Pancreas (tissue), 10 donors: ENCODE results near the gene SLC12A4. TPM values are rescaled to one million over a fixed set of nuclear protein-coding genes. Genes with fewer than 3 reads are reported as not detected.
"Not testable (repeated sequence)": the region's sequence is repeated elsewhere in the genome, so short reads cannot be mapped to it uniquely, and the experiment has no call there.

Experiments
- ATAC-seq, 4 donors: fragments of 200-7000 bp; cut with Tn5 transposase; one replicate each; pipeline versions ENCODE4 v1.8.0 to v1.9.1; 2020; ENCODE audit warnings: mild to moderate bottlenecking in 4 of 4, moderate library complexity in 4 of 4
- DNase-seq, 6 donors: peaks; one replicate each; pipeline ENCODE4 v3.0.0-alpha.2; 2020
- FAIRE-seq: peaks from 2 replicates; lab custom pipeline; 2012; peaks lifted over from hg19 to GRCh38; lab: Jason Lieb, UNC
- H3K27ac ChIP-seq, 4 donors: fragments of 200-600 bp; sonication (generic); 1 replicate in 3 of 4; 2 replicates in 1 of 4; pipeline versions ENCODE4 v1.5.0 to v1.8.0; 2020
- H3K27me3 ChIP-seq, 4 donors: fragments of 200-600 bp; one replicate each; pipeline ENCODE4 v1.8.0; 2021
- H3K36me3 ChIP-seq, 3 donors: fragments of 200-600 bp; sonication (generic) in 1 of 3; one replicate each; pipeline versions ENCODE4 v1.5.0 to v1.8.0; 2020 to 2021
- H3K4me1 ChIP-seq, 3 donors: fragments of 200-600 bp; one replicate each; pipeline ENCODE4 v1.8.0; 2021
- H3K4me3 ChIP-seq, 4 donors: fragments of 200-600 bp; sonication (generic) in 2 of 4; one replicate each; pipeline versions ENCODE4 v1.5.0 to v1.8.0; 2020 to 2021
- H3K9me3 ChIP-seq, 4 donors: fragments of 200-600 bp; one replicate each; pipeline ENCODE4 v1.8.0; 2021
- WGBS, 2 donors: extraction: QIAGEN DNeasy Blood & Tissue Kit; methylation state at CpG; one replicate each; pipeline ENCODE4 v1.1.7; 2013; 5-methylcytosine and 5-hydroxymethylcytosine counted together
- intact Hi-C, 3 donors: fragments of 100-400 bp; cut with DNase I; formaldehyde crosslinking; loops; one replicate each; pipeline versions ENCODE4 v1.11.1 to v1.14.2; 2022
- polyA plus RNA-seq, 2 donors: library from polyadenylated mRNA; stranded (reverse); fragments of 200-250 nt; gene quantifications; one replicate each; pipeline ENCODE4 v1.2.3, GENCODE V29; 2013
- total RNA-seq, 6 donors: library from RNA; stranded (reverse); fragmentation: NEBNext Ultra II Directional in 4 of 6; extraction: Animal tissue kit (Norgen Biotek cat#: 25700) in 4 of 6; gene quantifications; one replicate each; pipeline versions ENCODE4 v1.2.1 to v1.2.4, GENCODE V29; 2021 to 2023
- TF ChIP-seq, protein P1 (sequence below), 4 donors: fragments of 200-600 bp; sonication (generic) in 3 of 4; IDR thresholded peaks; one replicate each; pipeline versions ENCODE4 v1.5.0 to v1.8.0; 2021; ENCODE audit warnings: antibody characterized with exemption in 4 of 4
- donor health status: healthy with polysubstance abuse.
- donor health status: DM: no; HTN: no; CAD: no; lungs with moderate emphysema.
- donor health status: DM: no; HTN: no; CAD: no.
- donor health status: control.
- donor health status: control.
- donor health status: Bipolar disorder and iron deficiency.
- donor health status: DM: yes; HTN: yes; CAD: no.
- donor health status: DM: no; HTN: no; CAD: no.
- donor health status: DM: no; HTN: no; CAD: no.
- donor health status: DM: yes; HTN: yes; CAD: no.

Gene SLC12A4
- total RNA-seq (10 to 100 TPM; 15.8 to 46.4 (median 27.9) TPM), polyA plus RNA-seq (10 to 100 TPM; 21.0 to 44.8 TPM)

DNA sequence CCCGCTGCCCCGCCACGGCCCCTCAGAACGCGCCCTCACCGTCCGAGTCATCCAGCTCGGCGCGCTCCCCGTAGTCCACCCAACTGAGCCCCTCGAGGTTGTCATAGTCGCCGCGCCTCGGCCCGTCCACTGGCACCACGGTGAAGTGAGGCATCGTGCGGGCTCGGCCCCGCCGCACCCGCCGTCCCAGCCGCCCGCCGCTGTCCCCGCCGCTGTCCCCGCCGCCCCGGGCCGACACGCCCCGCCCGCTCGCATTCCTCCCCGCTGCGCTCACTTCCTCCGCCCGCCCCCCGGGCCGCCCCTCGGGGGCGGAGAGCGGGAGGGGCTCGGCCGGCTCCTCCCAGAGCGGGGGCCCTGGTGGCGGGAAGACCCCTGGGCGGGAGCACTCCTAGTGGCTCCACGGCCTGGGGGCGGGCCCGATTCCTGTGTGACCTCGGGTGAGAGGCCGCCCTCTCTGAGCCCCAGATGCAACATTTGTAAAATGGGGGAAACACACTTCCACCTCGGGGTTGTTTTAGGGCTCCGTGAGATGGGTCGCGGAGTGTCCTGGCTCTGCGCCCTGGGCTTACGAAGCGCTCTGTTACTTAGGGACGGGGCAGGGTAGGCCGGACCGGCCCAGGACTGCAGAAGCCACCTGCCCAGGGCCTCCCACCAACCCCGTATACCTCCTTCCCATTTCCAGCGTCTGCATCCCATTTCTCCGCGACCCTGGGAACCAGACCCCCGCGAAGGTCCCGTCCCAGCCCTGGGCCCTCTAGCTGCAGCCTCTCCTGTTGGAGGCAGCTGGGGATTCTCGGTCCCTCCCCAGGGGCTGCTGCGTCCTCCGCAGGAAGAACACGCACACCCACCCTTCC, at the start of gene SLC12A4:
Gene SLC12A4, minus strand, starts transcription at position 238 of the 854 bp plus-strand sequence. Its CDS starts 84 bp downstream, at position 154.
- TF ChIP-seq, protein P1, sequence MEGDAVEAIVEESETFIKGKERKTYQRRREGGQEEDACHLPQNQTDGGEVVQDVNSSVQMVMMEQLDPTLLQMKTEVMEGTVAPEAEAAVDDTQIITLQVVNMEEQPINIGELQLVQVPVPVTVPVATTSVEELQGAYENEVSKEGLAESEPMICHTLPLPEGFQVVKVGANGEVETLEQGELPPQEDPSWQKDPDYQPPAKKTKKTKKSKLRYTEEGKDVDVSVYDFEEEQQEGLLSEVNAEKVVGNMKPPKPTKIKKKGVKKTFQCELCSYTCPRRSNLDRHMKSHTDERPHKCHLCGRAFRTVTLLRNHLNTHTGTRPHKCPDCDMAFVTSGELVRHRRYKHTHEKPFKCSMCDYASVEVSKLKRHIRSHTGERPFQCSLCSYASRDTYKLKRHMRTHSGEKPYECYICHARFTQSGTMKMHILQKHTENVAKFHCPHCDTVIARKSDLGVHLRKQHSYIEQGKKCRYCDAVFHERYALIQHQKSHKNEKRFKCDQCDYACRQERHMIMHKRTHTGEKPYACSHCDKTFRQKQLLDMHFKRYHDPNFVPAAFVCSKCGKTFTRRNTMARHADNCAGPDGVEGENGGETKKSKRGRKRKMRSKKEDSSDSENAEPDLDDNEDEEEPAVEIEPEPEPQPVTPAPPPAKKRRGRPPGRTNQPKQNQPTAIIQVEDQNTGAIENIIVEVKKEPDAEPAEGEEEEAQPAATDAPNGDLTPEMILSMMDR (IDR thresholded peaks at IDR 0.05) = no peak
- H3K4me3 ChIP-seq = peak within 1 kb of the TSS; percentile 80 to 91 (median 88)
- 1% methylated on average over 49 to 78 of the region's 78 CpGs for WGBS, 2 donors
- no peaks in the 10 kb centered on the region for H3K9me3 ChIP-seq
- H3K27me3 ChIP-seq = no peaks in the 10 kb centered on the region
- H3K36me3 ChIP-seq = no peaks in the 10 kb centered on the region
- peaks cover 9 to 26% (median 17%) of the 10 kb centered on the region in 3 donors for H3K4me1 ChIP-seq
- peak; percentile 77 to 92 (median 85) for DNase-seq
- ATAC-seq = peak; percentile 89 to 95 (median 92)
- intact Hi-C loops = no loop called here
- FAIRE-seq = no peak
- H3K27ac ChIP-seq = peak within 1 kb of the TSS; percentile 70 to 84 (median 81)

DNA sequence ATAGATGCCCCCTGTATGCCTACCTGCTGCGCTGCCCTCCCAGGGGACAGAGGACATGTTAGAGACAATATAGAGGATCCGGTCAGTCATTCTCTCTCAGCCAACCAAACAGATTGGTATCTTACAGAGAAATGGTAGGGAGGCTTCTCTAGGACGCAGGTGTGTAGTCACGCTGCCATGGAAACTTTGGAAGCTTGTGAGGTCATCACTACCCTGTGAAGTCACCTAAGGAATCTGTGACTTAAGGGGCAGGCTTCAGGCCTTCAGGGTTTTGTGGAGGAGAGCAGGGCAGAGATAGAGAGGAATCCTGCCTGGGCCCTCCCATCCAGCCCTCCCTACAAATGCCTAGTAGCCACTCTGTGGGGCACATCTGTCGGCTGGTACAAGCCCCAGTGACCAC, 47.2 kb upstream of the SLC12A4 start, which contains the start of gene DPEP2NB:
Gene DPEP2NB, minus strand, starts transcription at position 231 of the 400 bp plus-strand sequence. Its CDS starts 141 bp downstream, at position 90.
- DNase-seq (no peak), FAIRE-seq (no peak), ATAC-seq (no peak)
- Histone ChIP-seq H3K27ac (no peak within 1 kb of the TSS), H3K4me3 (no peak within 1 kb of the TSS), H3K9me3 (no peaks in the 10 kb centered on the region), H3K27me3 (no peaks in the 10 kb centered on the region), H3K36me3 (no peaks in the 10 kb centered on the region), H3K4me1 (no peaks in the 10 kb centered on the region)
- TF ChIP-seq, protein P1 (IDR thresholded peaks at IDR 0.05) = no peak
- intact Hi-C loops = no loop called here
- 64 to 79% methylated on average over 5 of the region's 5 CpGs for WGBS, 2 donors

DNA sequence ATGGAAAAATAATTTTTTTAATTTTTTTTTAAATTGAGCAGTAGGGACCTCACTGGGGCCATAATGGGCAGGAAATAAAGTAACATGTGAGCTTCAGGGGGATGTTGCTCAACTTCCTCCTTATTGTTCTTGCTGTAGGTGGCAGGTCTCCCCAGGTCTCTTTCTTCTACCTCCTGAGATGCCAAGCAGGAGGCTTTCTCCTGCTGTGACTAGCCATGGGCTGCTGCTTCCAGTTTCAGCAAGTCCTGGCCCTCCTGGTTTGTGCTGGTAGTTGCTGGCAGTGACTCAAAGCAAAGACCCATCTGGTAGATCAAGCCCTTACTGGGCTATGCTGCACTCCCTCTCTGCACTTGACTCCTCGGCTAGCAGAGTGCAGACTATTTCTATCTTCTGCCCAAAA, 45.0 kb upstream of the SLC12A4 start:
- 29 to 48% methylated on average over 1 of the region's 1 CpG for WGBS, 2 donors
- H3K4me3 ChIP-seq = no peak overlapping the region
- DNase-seq (no peak), FAIRE-seq (no peak), ATAC-seq (no peak)
- TF ChIP-seq, protein P1 (IDR thresholded peaks at IDR 0.05) = no peak
- no peaks in the 10 kb centered on the region for H3K27me3 ChIP-seq
- no peaks in the 10 kb centered on the region for H3K4me1 ChIP-seq
- H3K9me3 ChIP-seq = no peaks in the 10 kb centered on the region
- no peaks in the 10 kb centered on the region for H3K36me3 ChIP-seq
- H3K27ac ChIP-seq = no peak overlapping the region
- intact Hi-C loops = no loop called here

DNA sequence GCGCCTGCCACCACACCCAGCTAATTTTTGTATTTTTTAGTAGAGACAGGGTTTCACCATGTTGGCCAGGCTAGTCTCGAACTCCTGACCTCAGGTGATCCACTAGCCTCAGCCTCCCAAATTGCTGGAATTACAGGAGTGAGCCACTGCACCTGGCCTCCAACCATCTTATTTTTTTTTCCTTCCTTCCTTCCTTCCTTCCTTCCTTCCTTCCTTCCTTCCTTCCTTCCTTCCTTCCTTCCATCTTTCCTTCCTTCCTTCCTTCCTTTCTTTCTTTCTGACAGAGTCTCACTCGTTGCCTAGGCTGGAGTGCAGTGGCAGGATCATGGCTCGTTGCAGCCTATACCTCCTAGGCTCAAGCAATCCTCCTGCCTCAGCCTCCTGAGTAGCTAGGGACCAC, 41.4 kb upstream of the SLC12A4 start:
- H3K4me3 ChIP-seq, H3K36me3 ChIP-seq, ATAC-seq, H3K4me1 ChIP-seq, DNase-seq, intact Hi-C loops, H3K27me3 ChIP-seq, H3K27ac ChIP-seq, H3K9me3 ChIP-seq, FAIRE-seq: not testable (repeated sequence)
- 53 to 65% methylated on average over 4 of the region's 4 CpGs for WGBS, 2 donors

DNA sequence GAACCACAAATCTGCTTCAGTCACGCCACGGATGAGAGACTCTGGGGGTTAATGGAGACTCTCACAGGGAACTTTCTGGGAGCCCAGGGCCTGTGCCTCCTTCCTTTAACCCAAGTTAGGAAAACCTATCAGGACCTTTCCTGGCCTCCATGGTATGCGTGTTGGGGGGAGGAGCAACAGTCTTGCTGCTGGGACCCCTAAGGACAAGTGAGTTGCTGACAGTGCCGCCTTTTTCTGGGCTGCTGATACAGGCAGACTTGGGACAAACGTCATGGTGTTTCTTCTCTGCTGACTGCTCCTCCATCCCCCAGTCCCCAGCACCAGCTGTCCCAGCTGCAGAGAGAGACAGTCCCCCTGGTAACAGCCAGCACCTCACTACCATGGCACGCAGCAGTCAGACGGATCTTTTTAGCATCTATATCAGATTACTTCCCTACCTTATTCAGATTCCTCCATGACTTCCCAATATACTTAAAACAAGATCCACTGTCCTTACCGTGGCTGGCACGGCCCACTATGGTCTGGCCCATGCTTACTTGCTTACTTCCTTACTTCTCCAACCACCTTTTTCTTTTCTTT, 40.8 kb upstream of the SLC12A4 start:
- no peak for ATAC-seq
- Histone ChIP-seq H3K4me3 (no peak overlapping the region), H3K9me3 (no peaks in the 10 kb centered on the region), H3K27ac (no peak overlapping the region), H3K36me3 (no peaks in the 10 kb centered on the region), H3K4me1 (no peaks in the 10 kb centered on the region), H3K27me3 (no peaks in the 10 kb centered on the region)
- TF ChIP-seq, protein P1 (IDR thresholded peaks at IDR 0.05) = no peak
- WGBS, 2 donors = 57 to 61% methylated on average over 9 of the region's 9 CpGs
- intact Hi-C loops = no loop called here
- FAIRE-seq = no peak
- no peak for DNase-seq
